Measurements from ENCODE around the gene KCNK1. TPM values are rescaled to one million over a fixed set of nuclear protein-coding genes. Genes with fewer than 3 reads are reported as not detected.

KCNK1 gene
- total RNA-seq, 1 experiment from 2014 or later = 0.13 TPM

GRCh38 chr1:233671286-233671685, 57.4 kb downstream of the KCNK1 start:
- no peaks in the 10 kb centered on the region for H3K4me1 ChIP-seq (ENCODE audit: control insufficient read depth, insufficient read depth, low read length)
- H3K36me3 ChIP-seq (ENCODE audit: control insufficient read depth, insufficient read depth, low read length) = no peaks in the 10 kb centered on the region
- no peak overlapping the region for H3K4me3 ChIP-seq (ENCODE audit: low read depth in 2 of 2, low read length in 2 of 2)
- H3K27me3 ChIP-seq (ENCODE audit: control insufficient read depth, insufficient read depth, low read length) = peaks cover 4% of the 10 kb centered on the region
- H3K9me3 ChIP-seq (ENCODE audit: control insufficient read depth, insufficient read depth, low read depth, low read length) = no peaks in the 10 kb centered on the region
- ATAC-seq (no peak), DNase-seq (ENCODE audit: low read depth, low spot score) (no peak)
- POLR2A ChIA-PET = no interaction called here
- in situ Hi-C loops (cut with HindIII; ENCODE audit: low pct_unique_long_range_greater_than_20kb, low sequenced_read_pairs) (no loop called here), intact Hi-C loops (cut with micrococcal nuclease; ENCODE audit: unreplicated experiment) (no loop called here)
- no peak for TF ChIP-seq SIN3A (IDR thresholded peaks at IDR 0.05; ENCODE audit: borderline replicate concordance, insufficient read depth, low read depth, low read length)
- no peak for TF ChIP-seq CTCF (IDR thresholded peaks at IDR 0.05)
- no peak for TF ChIP-seq TCF7L2 (IDR thresholded peaks at IDR 0.05; ENCODE audit: low read depth, low read length)
- no peak for TF ChIP-seq REST (IDR thresholded peaks at IDR 0.05; ENCODE audit: insufficient read depth in 1 of 2, low read depth in 2 of 2, low read length in 1 of 2)
- no peak for TF ChIP-seq POLR2AphosphoS5 (IDR thresholded peaks at IDR 0.05; ENCODE audit: low read depth, low read length)
- BruUV-seq (replicated peaks) = no TSS peak
- CTCF ChIA-PET = no interaction called here
- H3K27ac ChIP-seq (ENCODE audit: low read length) = no peak overlapping the region

GRCh38 chr1:233672732-233673131, 58.8 kb downstream of the KCNK1 start:
- Histone ChIP-seq H3K36me3 (ENCODE audit: control insufficient read depth, insufficient read depth, low read length) (no peaks in the 10 kb centered on the region), H3K9me3 (ENCODE audit: control insufficient read depth, insufficient read depth, low read depth, low read length) (no peaks in the 10 kb centered on the region), H3K27ac (ENCODE audit: low read length) (no peak overlapping the region), H3K27me3 (ENCODE audit: control insufficient read depth, insufficient read depth, low read length) (peaks cover 4% of the 10 kb centered on the region), H3K4me1 (ENCODE audit: control insufficient read depth, insufficient read depth, low read length) (no peaks in the 10 kb centered on the region), H3K4me3 (ENCODE audit: low read depth in 2 of 2, low read length in 2 of 2) (no peak overlapping the region)
- intact Hi-C loops (cut with micrococcal nuclease; ENCODE audit: unreplicated experiment) = no loop called here
- DNase-seq (ENCODE audit: low read depth, low spot score) (no peak), ATAC-seq (no peak)
- no TSS peak for BruUV-seq (replicated peaks)
- TF ChIP-seq TCF7L2 (IDR thresholded peaks at IDR 0.05; ENCODE audit: low read depth, low read length) = no peak
- TF ChIP-seq POLR2AphosphoS5 (IDR thresholded peaks at IDR 0.05; ENCODE audit: low read depth, low read length) = no peak
- TF ChIP-seq CTCF (IDR thresholded peaks at IDR 0.05) = no peak
- TF ChIP-seq SIN3A (IDR thresholded peaks at IDR 0.05; ENCODE audit: borderline replicate concordance, insufficient read depth, low read depth, low read length) = no peak
- no peak for TF ChIP-seq REST (IDR thresholded peaks at IDR 0.05; ENCODE audit: insufficient read depth in 1 of 2, low read depth in 2 of 2, low read length in 1 of 2)
- POLR2A ChIA-PET = no interaction called here
- in situ Hi-C loops (cut with HindIII; ENCODE audit: low pct_unique_long_range_greater_than_20kb, low sequenced_read_pairs) = no loop called here
- CTCF ChIA-PET = no interaction called here

Measured in Panc1 (cell line).